Fibroblast of peridontal ligament (primary cell): ENCODE data around the gene DMTF1.
"Not testable (repeated sequence)": the region's sequence is repeated elsewhere in the genome, so short reads cannot be mapped to it uniquely, and the experiment has no call there.

Experiments
- DNase-seq: peaks from one replicate; pipeline ENCODE4 v3.0.0-alpha.2; 2010; ENCODE audit errors: extremely low read depth

The DMTF1 gene

GRCh38 chr7:87225696-87226095, 73.4 kb downstream of the DMTF1 start:
- DNase-seq, result peak; percentile 8

- no peak for DNase-seq
These were observed 74.2 kb downstream of the DMTF1 start for GRCh38 chr7:87226495-87226894.

DNA sequence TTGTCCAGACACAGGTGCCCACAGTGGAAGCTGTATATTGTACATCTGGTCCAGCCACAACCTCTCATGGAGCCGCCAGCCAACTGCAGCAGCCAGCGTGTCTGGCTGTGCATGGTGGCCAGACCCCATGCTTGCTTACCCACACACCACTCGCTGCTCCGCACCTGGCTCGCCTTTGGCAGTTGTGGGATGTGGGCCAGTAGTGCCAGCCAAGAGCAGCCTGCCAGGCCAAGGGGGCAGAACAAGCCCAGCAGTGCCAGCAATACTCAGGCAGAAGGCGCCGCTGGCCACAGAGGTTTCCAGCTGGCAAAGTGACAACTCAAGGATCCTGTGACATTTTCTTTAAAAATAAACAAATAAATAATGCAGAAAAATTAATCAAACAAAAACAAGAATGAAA, 79.0 kb downstream of the DMTF1 start:
- DNase-seq, result no peak

DNA sequence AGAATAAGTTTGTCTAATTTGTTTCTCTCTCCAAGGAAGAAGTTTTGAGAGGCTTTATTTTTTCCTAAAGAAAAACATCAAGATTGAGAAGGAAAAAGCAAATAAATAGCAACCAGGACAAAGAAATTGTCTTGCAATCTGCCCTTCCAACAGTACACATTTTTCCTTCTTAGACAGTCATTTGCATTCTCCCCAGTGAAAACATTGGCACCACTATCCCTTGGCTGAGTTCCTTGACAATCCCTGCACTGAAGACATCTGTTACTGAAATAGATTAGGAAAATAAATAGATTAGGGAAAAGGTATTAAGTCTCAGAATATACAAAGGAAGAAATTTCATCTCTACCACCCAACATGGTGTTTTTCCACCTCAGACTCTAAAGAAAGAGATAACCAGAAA, 79.5 kb downstream of the DMTF1 start:
- DNase-seq, result peak; percentile 49

GRCh38 chr7:87234949-87235348, 82.7 kb downstream of the DMTF1 start:
- peak; percentile 15 for DNase-seq

DNA sequence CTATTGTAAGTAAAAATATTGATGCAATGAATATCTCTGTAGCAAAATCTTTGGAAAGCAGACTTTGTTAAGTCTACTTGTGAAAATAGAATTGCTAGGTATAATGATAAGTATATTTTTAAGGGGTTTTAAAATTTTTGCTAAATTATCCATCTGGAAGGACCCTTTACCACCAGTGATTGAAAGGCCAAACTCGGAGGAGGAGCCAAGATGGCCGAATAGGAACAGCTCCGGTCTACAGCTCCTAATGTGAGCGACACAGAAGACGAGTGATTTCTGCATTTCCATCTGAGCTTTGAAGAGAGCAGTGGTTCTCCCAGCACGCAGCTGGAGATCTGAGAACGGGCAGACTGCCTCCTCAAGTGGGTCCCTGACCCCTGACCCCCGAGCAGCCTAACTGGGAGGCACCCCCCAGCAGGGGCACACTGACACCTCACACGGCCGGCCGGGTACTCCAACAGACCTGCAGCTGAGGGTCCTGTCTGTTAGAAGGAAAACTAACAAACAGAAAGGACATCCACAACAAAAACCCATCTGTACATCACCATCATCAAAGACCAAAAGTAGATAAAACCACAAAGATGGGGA, 86.3 kb downstream of the DMTF1 start:
- not testable (repeated sequence) for DNase-seq

- not testable (repeated sequence) for DNase-seq
These were observed 93.4 kb downstream of the DMTF1 start for GRCh38 chr7:87245671-87246070.
